Measurements from ENCODE around the gene TNMD.

DNA sequence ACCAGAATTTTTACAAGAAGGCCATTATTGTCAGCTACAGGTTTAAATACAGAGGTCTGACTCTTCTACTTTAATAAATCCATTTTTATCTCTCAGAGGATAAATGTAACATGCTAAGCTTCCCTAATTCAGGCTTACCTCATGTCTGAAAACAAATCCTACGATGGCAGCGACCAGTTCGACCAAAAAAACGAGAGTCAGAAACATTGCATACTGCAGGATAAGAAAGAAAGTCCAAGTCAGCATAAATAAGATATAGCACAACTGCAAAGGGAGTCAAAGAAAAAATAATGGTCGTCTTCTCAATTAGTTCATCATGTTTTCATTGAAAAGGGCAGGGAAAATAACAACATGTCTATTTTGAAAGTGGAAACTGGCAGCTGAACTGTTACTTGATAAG, 50.3 kb downstream of the TNMD start:
- TF ChIP-seq, protein P1, sequence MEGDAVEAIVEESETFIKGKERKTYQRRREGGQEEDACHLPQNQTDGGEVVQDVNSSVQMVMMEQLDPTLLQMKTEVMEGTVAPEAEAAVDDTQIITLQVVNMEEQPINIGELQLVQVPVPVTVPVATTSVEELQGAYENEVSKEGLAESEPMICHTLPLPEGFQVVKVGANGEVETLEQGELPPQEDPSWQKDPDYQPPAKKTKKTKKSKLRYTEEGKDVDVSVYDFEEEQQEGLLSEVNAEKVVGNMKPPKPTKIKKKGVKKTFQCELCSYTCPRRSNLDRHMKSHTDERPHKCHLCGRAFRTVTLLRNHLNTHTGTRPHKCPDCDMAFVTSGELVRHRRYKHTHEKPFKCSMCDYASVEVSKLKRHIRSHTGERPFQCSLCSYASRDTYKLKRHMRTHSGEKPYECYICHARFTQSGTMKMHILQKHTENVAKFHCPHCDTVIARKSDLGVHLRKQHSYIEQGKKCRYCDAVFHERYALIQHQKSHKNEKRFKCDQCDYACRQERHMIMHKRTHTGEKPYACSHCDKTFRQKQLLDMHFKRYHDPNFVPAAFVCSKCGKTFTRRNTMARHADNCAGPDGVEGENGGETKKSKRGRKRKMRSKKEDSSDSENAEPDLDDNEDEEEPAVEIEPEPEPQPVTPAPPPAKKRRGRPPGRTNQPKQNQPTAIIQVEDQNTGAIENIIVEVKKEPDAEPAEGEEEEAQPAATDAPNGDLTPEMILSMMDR (IDR thresholded peaks at IDR 0.05; ENCODE audit: low read length) = no peak
- TF ChIP-seq EZH2 (IDR thresholded peaks at IDR 0.05; ENCODE audit: borderline replicate concordance, low read length) = no peak

Data from OCI-LY1 (cell line).